GM12892 (cell line): ENCODE results near the gene OR14C36.

Experiments
- POLR2A ChIP-seq: IDR thresholded peaks from 2 replicates; pipeline ENCODE4 v1.6.1; 2011; ENCODE audit warnings: low read depth, low read length, control low read depth
- POLR2AphosphoS5 ChIP-seq: IDR thresholded peaks from 2 replicates; pipeline ENCODE4 v1.6.1; 2011; ENCODE audit warnings: low read depth, low read length, control low read depth
- TAF1 ChIP-seq: IDR thresholded peaks from 2 replicates; pipeline ENCODE4 v1.6.1; 2011; ENCODE audit warnings: low read depth, mild to moderate bottlenecking, control low read depth, low read length, borderline replicate concordance

- TF ChIP-seq POLR2A: no peak
- no peak for TF ChIP-seq POLR2AphosphoS5
- no peak for TF ChIP-seq TAF1
These were observed 31.8 kb upstream of the OR14C36 start for GRCh38 chr1:248316796-248317195.
